GM18517 (cell line): ENCODE measurements around the gene PRKAR1B.

Experiments
- ATAC-seq: cut with Tn5 transposase; IDR thresholded peaks from one replicate; pipeline ENCODE4 v1.9.1; 2021; ENCODE audit warnings: mild to moderate bottlenecking, moderate library complexity; ENCODE audit not compliant: unreplicated experiment

PRKAR1B gene

GRCh38 chr7:698515-699475, 28.3 kb downstream of the PRKAR1B start:
- ATAC-seq: no peak

- ATAC-seq: no peak
Measured at GRCh38 chr7:696812-697551, 30.1 kb downstream of the PRKAR1B start.

- no peak for ATAC-seq
Measured at GRCh38 chr7:696426-696811, 30.7 kb downstream of the PRKAR1B start.

- ATAC-seq: no peak
Measured at GRCh38 chr7:693280-693679, 33.8 kb downstream of the PRKAR1B start.

GRCh38 chr7:691361-692045, 35.6 kb downstream of the PRKAR1B start:
- no peak for ATAC-seq

GRCh38 chr7:690478-691360, 36.4 kb downstream of the PRKAR1B start:
- ATAC-seq: no peak

- ATAC-seq: no peak
Measured at GRCh38 chr7:685540-685939, 41.5 kb downstream of the PRKAR1B start.

- no peak for ATAC-seq
Measured at GRCh38 chr7:684416-684815, 42.7 kb downstream of the PRKAR1B start.

- no peak for ATAC-seq
Measured at GRCh38 chr7:683526-684205, 43.4 kb downstream of the PRKAR1B start.

GRCh38 chr7:682810-683209, 44.3 kb downstream of the PRKAR1B start:
- ATAC-seq: no peak

GRCh38 chr7:681551-682307, 45.4 kb downstream of the PRKAR1B start:
- no peak for ATAC-seq

- no peak for ATAC-seq
Measured at GRCh38 chr7:680411-681127, 46.5 kb downstream of the PRKAR1B start.

GRCh38 chr7:676972-677385, 50.1 kb downstream of the PRKAR1B start:
- no peak for ATAC-seq

- ATAC-seq: no peak
Measured at GRCh38 chr7:676246-676971, 50.7 kb downstream of the PRKAR1B start.

- no peak for ATAC-seq
Measured at GRCh38 chr7:674454-675410, 52.3 kb downstream of the PRKAR1B start.

- ATAC-seq: no peak
Measured at GRCh38 chr7:673681-674453, 53.2 kb downstream of the PRKAR1B start.
